MM.1S (cell line): ENCODE measurements around the gene OR8D1.

Experiments
- CTCF ChIP-seq: fragments of 300-600 bp; sonication (generic); IDR thresholded peaks from 2 replicates; pipeline ENCODE4 v1.5.1; 2016; ENCODE audit warnings: antibody characterized with exemption, low read length, mixed read lengths
- EZH2 ChIP-seq: fragments of 300-600 bp; sonication (generic); optimal IDR thresholded peaks from 2 replicates; pipeline ENCODE3; 2017; ENCODE audit warnings: low read depth, mild to moderate bottlenecking, antibody characterized with exemption, low read length, mixed read lengths
- EZH2phosphoT487 ChIP-seq: fragments of 300-600 bp; sonication (generic); IDR thresholded peaks from 2 replicates; pipeline ENCODE4 v1.6.1; 2018; ENCODE audit warnings: antibody characterized with exemption, low read length

GRCh38 chr11:124313131-124313530 is 618 bp downstream of the OR8D1 start:
- TF ChIP-seq EZH2phosphoT487: no peak
- TF ChIP-seq CTCF: no peak
- TF ChIP-seq EZH2: no peak
